Activated CD8-positive, alpha-beta memory T cell treated with anti-CD3 and anti-CD28 coated beads for 24 hours (primary cell): ENCODE results near the gene TRIM7.

Source experiments
- DNase-seq: peaks from one replicate; pipeline ENCODE4 v3.0.0-alpha.2; 2020

TRIM7 gene

DNA sequence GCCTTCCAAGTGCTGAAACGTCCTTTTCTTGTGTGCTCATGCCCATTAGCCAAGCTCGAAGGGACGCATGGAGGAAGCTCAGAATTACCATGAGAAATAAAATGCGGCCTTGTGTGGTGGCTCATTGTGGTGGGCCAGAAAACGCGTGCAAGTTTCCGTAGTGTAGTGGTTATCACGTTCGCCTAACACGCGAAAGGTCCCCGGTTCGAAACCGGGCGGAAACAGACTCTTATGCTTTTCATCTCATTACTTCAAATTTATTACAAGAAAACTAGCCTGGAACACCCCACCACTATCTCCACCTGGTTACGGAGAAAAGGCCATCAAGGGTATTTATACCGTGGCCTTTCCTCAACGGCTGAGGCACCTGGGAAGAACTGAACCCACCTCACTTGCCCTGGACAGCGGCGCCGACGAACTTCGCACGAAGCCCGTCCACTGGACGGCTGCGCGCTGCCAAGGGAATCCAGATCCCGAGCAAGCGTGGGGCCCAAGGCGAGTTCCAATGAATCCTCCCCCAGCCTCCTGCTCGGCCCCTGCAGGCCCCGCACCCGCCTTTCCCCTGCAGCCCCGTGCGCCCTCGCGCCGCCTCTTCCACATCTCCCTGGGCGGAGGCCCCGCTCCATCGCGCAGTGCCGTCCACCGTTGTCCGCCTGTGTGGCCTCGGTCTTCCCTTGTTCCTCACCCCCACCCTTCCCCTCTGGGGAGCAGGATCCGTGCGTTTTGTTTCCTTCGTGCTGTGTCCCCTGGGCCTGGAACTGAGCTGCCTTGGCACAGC is 35.3 kb downstream of the TRIM7 start:
- DNase-seq, result peak; percentile 99

DNA sequence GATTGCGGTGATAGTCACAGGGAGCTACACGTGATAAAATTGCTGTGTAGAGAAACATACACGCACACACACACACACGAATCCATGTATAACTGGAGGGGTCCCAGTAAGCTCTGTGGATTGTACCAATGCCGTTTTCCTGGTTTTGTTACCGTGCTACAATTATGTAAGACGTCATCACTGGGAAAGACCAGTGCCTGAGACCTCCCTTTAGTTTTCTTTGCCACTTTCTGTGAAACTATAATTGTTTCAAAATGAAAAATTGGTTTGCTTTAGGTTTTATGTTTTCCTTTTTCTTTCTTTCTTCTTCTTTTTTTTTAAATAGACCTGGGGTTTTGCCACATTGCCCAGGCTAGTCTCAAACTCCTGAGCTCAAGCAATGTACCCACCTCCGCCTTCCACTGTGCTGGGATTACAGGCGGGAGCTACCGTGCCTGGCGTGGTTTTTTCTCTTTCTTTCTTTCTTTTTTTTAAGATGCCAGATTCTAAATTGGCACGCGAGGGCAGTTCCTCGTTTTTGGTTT is 36.3 kb downstream of the TRIM7 start:
- no peak for DNase-seq

DNA sequence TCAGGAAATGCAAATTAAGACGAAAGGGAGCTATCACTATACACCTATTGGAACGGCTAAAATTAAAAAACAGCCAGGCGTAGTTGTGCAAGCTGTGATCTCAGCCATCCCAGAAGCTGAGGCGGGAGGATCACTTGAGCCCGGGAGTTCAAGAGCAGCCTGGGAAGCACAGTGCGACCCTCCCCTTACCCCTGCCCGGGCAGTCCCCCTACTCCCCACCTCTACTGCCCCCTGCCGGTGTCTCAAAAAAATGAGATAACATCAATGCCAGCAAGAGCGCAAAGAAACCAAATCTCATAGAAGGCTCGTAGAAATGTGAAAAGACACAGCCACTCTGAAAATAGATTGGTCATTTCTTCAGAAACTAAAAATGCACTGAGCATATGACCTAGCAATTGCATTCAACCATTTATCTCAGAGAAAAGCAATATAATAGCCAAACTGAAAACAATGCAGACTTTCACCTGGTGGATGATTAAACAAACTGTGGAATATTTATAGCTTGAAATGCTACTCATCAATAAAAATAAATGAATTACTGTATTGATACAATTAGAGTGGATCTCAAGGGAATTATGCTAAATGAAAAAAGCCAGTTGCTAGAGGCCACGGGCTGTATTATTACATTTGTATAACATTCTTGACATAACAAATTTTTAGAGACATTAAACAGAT is 37.0 kb downstream of the TRIM7 start:
- no peak for DNase-seq

DNA sequence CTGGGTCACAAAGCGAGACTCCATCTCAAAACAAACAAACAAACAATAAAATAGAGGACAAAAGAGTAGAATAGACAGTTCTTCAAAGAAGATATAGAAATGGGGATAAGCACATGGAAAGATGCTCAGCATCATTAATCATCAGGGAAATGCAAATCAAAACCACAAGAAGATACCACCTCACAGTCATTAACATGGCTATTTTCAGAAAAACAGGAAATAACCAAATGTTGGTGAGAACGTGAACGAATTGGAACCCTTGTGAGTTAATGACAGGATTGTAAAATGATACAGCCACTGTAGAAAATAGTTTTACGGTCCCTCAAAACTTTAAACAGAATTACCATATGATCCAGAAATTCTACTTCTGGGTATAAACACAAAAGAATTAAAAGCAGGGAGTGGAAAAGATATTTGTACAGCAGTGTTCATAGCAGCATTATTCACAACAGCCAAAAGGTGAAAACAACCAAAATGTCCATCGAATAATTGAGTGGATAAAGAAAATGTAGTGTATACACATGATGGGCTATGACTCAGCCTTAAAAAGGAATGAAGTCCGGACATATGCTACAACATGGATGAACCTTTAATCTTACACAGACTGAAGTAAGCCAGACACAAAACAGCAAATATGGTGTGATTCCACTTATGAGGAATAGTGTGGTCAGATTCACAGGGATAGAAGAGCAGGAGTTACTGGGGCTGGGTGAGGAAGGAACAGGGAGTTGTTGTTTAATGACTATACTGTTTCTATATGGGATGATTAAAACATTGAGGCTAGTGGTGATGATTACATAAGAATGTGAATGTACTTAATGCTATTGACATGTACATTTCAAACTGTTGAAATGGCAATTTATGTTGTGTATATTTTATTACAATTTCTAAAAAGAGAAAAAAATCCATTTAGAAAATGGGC is 37.9 kb downstream of the TRIM7 start:
- DNase-seq, result no peak

DNA sequence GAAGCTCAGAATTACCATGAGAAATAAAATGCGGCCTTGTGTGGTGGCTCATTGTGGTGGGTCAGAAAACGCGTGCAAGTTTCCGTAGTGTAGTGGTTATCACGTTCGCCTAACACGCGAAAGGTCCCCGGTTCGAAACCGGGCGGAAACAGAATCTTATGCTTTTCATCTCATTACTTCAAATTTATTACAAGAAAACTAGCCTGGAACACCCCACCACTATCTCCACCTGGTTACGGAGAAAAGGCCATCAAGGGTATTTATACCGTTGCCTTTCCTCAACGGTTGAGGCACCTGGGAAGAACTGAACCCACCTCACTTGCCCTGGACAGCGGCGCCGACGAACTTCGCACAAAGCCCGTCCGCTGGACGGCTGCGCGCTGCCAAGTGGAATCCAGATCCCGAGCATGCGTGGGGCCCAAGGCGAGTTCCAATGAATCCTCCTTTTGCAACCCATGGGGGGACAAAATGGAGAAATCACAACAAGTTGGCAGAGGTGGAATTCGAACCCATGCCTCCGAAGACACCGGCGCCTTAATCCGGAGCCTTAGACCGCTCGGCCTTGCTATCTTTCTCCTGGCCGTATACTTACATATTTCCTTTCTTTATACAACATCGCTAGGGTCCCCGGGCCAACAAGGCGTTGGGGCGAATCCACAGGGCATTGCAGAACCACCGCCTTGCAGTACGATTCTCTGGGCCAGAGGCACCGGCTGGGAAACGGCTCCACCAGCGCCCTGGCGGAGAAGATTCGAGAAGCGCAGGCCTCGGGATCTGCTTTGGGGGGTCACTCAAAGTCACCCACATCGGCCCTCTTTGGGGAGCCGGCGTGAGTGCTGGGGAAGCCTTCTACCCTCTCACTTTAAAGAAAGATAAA is 40.7 kb downstream of the TRIM7 start:
- peak; percentile 72 for DNase-seq

DNA sequence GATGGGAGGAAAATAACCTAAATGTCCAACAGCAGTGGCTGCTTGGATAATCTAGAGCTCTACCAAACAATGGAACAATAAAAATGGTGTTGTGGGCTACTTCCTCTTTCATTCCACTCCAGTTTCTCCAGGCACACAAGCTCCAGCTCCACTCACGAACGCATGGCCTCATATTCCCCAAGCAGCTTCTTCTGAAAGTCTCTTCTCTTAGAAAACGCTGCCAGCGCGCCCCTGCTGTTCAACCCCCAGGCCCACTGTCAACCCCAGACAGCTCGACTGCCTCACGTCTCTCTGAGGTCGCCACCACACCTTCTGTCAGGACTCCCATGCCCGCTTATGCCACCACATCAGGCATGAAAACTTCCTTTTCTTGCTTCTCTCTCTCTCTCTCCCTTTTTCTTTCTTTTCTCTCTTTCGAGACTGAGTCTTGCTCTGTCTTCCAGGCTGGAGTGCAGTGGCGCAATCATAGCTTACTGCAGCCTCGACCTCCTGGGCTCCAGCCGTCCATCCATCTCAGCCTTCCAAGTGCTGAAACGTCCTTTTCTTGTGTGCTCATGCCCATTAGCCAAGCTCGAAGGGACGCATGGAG is 41.4 kb downstream of the TRIM7 start:
- DNase-seq, result no peak

DNA sequence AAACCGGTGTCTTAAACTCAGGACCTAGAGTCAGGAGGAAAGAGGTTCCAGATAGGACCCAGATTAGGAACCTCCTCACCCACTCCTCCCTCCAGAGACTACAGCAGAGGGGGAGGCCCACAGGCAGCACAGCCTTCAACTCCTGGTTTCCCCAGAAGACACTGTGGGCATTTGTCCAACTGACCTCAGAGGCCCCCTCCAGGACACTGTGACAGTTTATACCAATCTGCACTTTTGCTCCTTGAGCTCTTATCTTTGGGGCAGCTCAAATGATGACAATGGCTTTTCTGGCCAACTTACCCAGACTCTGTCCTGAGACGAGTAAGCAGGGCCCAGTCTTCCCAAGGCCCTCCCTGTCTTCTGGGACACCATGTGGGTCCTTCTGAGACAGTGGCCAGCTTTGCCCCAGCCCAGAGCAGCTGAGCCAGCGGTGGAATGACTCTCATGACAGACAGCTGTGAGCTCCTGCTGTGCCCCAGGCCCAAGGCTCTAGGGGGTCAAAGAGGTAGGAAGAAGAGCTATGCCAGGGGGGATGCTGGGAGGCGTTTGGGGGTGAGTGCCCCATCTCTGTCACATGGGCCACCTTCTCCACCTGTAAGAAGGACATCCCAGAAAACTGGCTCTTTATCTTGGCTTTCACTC is 43.3 kb downstream of the TRIM7 start:
- DNase-seq, result no peak

DNA sequence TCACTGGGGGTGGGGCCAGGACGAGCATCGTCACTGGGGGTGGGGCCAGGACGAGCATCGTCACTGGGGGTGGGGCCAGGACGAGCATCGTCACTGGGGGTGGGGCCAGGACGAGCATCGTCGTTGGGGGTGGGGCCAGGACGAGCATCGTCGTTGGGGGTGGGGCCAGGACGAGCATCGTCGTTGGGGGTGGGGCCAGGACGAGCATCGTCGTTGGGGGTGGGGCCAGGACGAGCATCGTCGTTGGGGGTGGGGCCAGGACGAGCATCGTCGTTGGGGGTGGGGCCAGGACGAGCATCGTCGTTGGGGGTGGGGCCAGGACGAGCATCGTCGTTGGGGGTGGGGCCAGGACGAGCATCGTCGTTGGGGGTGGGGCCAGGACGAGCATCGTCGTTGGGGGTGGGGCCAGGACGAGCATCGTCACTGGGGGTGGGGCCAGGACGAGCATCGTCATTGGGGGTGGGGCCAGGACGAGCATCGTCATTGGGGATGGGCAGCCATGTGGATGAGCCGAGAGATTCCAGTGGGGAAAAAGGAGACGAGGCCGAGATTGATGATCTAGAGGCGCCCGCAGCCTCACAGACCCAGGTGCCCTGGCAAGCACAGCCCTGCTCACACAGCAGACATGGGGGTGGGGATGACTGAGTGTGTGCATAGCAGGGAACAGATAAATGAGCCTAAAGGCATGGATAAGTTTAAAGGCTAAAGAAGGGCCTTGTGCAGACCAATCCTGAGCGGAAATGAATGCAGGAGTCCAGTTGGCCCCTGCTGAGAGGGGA is 44.1 kb downstream of the TRIM7 start:
- peak; percentile 86 for DNase-seq

DNA sequence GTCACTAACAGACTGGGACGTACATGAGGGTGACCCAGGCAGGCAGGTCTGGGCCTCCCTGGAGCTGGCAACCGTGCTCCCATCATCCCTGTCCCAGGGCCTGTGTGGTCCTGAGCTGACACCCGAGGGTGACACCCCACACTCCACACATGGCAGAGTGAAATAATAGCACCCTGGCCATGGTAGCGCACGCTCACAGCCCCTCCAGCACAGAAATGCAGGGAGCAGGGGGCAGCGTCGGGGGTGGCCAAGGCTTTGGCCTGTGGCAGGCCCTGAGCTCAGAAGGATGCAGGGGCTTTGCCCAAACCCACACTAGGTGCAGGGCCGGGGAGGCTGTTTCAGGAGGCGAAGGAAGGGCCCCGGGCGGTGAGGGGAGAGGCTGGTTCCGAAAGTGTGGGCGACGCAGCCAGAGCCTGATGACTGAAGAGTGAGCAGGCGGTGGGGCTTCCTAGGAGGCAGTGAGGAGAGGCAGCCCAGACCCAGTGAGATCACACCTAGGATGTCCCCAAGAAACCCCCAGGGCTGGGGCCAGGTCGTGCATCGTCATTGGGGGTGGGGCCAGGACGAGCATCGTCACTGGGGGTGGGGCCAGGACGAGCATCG is 44.7 kb downstream of the TRIM7 start:
- peak; percentile 87 for DNase-seq

DNA sequence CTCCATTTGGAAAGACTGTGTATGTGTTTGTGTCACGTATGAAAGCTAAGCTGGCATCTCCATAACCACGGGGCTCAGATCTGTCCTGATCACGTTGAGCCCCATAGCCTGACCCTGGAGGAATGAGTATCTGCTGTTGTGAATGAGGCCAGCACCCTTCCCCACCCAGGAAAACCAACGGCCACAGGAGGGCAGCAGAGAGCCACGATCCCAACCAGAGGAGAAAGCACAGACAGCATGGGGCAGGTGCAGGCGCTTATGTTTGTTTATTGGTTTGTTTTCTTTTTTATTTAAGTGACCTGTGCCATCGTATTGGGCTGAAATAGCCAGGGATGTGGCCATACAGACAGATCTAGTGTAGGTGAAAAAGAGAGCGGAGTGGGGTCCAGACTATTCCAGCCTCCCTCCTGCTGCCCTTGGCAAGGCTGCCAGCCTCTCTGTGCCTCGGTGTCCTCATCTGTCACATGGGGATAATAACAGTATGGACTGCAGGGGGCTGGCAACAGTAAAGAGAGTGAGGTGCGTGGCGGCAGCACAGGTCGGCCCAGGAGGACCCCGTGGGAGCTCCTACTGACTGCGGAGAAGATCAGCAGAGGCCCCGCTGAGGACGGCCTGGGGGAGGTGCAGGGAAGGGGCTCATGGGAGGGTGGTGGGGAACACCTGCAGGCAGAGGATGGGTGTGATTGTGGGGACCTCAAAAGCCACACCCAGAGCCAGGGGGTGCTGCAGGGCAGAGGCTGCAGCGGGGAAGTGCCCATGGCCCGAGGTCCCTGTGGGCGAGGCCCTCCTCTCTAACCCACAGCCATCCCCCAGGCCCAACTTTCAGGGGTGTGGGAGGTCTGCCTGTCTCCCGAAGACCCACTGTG is 45.5 kb downstream of the TRIM7 start:
- DNase-seq, result peak; percentile 99

DNA sequence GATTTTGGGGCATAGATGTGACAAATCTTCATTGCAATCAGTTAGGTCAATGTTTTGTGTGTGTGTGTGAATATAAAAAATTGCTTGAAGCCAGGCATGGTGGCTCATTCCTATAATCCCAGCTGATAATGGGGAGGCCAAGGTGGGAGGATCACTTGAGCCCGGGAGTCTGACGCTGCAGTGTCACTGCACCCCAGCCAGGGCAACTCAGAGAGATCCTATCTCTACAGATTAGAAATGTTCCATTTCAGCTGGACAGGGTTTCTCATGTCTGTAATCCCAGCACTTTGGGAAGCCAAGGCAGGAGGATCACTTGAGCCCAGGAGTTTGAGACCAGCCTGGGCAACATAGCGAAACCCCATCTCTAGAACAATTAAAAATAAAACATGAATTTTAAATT is 46.1 kb downstream of the TRIM7 start:
- DNase-seq, result no peak

DNA sequence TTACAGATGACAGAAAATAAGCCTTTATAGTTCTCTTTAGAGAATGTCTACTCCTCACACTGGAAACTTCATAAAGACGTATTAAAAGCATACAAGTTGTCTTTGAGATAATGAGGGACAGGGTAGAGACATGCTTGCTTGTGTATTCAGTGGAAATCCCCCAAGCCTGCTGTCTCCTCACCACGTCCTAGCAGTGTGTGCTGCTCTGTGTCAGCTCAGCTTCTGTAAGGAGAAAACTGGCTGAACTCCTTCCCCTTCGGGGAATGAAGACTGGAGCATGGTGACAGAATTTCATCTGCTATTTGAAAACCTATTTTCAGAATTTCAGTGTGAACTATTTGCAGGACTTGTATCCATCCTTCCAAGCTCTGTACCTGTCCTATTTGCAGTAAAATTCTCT is 48.2 kb downstream of the TRIM7 start:
- no peak for DNase-seq

DNA sequence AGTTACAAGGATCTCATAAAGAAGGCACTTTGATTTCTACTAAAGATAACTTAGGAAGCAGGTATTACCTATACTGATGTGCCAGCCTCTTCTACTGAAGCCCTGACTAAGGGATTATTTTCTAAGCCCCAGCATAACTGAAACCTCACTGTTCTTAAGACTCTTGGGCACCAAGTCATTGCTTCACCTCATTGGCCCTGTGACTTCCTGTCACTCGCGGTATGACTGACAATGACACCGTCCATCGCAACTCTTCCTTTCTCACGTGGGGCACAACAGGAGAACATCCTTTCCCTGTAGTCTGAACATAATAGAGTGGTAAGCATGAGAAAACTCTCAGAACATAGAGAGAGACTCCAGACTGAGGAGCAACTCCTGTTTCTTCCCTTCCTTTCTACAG is 51.2 kb downstream of the TRIM7 start:
- no peak for DNase-seq

DNA sequence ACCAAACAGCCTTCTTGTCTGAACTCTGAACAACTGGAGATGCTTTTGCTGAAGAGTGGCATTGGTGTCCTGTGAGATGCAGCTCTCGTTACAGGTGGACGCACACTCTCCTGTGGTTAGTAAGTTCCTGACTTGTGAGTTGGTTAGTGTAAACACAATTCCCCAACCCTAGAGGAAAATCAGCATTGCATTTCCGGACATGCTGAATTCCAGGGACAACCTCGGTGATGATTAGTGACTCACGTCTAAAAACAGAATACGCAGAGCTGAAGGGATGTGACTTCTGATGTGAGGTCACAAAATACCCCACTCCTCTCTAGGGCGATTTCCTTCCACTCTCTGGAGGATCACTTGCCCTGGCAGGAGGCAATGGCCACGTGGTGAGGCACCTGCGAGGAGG is 52.6 kb downstream of the TRIM7 start:
- no peak for DNase-seq

DNA sequence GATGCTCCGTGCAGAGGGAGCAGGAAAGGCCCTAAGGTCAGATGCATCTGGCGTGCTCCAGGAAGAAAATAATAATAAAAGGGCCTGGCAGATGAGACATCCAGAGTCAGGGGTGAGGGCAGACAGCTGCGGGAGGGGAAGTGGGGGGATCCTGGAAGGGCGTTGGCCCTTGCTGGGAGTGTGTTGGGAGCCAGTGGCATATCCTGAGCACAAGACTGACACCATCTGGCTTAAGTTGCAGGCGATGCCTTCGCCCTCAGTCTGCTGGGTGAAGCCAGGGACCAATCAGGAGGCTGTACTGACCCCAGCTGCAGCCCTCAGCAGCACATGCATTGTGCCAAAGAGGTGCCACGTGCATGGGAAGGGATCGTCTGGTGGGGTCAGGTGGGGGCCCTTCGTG is 53.9 kb downstream of the TRIM7 start:
- DNase-seq, result peak; percentile 49

DNA sequence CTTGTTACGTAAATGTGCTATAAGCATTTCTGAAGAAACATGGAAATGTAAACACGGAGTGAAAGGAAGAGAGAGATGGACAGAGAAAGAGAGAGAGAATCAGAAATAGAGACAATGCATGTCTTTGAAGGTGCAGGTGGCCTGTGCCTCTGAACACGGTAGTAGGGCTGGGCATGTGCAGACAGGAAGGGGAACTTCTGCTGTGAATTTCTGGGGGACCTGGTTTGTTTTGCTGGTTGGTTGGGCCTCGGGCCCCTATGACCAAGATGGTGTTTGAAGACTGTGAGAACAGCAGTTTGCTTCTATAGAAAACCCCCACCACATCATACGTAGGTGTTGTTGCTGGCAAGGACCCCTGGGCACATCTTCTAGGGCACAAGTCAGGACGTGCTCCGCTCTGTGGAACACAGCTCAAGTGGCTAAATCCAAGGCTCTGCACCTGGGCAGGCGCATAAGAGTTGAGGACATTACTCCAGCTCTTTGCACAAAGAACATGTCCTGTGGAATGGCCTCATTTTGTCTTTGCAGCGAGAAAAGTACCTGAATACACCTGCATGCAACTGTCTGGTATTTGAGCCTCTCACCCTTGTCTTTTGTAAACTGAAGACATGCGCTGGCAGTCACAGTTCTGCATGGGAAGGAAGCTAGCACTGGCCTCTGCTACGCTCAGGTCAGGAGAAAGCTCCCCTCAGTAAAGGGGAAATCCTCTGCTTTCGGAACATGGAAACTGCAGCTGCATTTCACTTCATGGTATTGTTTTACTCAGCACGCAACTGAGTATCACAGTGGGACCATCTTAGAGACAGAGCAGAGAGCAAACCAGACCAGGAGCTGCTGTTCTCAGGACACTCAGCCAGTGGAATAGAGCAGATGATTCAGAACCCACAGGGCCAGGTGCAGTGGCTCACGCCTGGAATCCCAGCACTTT is 54.9 kb downstream of the TRIM7 start:
- DNase-seq, result no peak

DNA sequence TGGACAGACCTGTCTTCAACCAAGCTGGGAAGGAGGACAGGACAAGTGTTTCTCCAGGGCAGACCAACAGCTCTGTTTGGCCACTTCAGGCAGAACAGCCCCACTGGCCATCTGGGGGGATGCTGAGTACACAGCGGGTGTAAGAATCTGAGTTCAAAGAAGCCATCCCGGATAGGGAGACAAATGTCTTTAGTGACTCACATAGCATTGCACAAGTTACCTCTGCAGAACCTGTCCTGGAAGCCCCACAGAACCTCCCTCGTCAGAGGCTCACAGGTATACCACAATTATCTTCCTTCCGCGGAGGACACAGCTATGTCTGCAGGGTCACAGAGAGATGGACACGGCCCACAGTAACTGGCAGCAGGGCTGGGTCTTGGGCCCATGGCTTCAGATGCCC is 55.6 kb downstream of the TRIM7 start:
- DNase-seq, result no peak
